Peyer's patch (tissue), 4 donors: ENCODE data around the gene ZNF326. TPM values are rescaled to one million over a fixed set of nuclear protein-coding genes. Genes with fewer than 3 reads are reported as not detected.

Experiments
- DNase-seq, 3 donors: peaks; one replicate each; pipeline ENCODE4 v3.0.0-alpha.2; 2017 to 2019
- H3K27ac ChIP-seq, 4 donors: fragments of 200-600 bp; sonication (generic); one replicate each; pipeline ENCODE4 v1.5.1; 2016 to 2019
- H3K27me3 ChIP-seq, 2 donors: fragments of 200-600 bp; sonication (generic); one replicate each; pipeline ENCODE4 v1.5.1; 2019
- H3K36me3 ChIP-seq, 3 donors: fragments of 200-600 bp; sonication (generic); one replicate each; pipeline ENCODE4 v1.5.1; 2016 to 2019
- H3K4me1 ChIP-seq, 4 donors: fragments of 200-600 bp; sonication (generic); one replicate each; pipeline ENCODE4 v1.5.1; 2016 to 2019
- H3K4me3 ChIP-seq, 4 donors: fragments of 200-600 bp; sonication (generic); 1 replicate in 3 of 4; 2 replicates in 1 of 4; pipeline ENCODE4 v1.5.1; 2016 to 2019; ENCODE audit warnings: mild to moderate bottlenecking in 1 of 4
- H3K9me3 ChIP-seq, 4 donors: fragments of 200-600 bp; sonication (generic); one replicate each; pipeline ENCODE4 v1.5.1; 2016 to 2019; ENCODE audit warnings: mild to moderate bottlenecking in 1 of 4
- POLR2A ChIP-seq, 2 donors: fragments of 450-650 bp; IDR thresholded peaks; one replicate each; pipeline ENCODE4 v1.5.1; 2017; ENCODE audit warnings: antibody characterized with exemption in 2 of 2, mild to moderate bottlenecking in 2 of 2, moderate library complexity in 2 of 2
- small RNA-seq, 2 donors: library from RNA; depleted of rRNA; stranded (forward); fragments of <200 nt; gene quantifications; one replicate each; pipeline ENCODE3, GENCODE V24; 2016
- total RNA-seq, 4 donors: library from RNA; depleted of rRNA; stranded (reverse); fragments of >200 nt; gene quantifications; one replicate each; pipeline ENCODE4 v1.1.0, GENCODE V29; 2016
- TF ChIP-seq, protein P1 (sequence below), 6 experiments: fragments of 450-650 bp in 4 of 6; fragments of 200-600 bp in 2 of 6; sonication (generic) in 1 of 6; IDR thresholded peaks; one replicate each; pipeline ENCODE4 v1.5.1; 2017 to 2019; ENCODE audit warnings: antibody characterized with exemption in 6 of 6, mild to moderate bottlenecking in 3 of 6, moderate library complexity in 1 of 6

ZNF326 gene
- total RNA-seq, 4 donors from 2014 or later, result 22.3 to 49.9 (median 47.1) TPM

DNA sequence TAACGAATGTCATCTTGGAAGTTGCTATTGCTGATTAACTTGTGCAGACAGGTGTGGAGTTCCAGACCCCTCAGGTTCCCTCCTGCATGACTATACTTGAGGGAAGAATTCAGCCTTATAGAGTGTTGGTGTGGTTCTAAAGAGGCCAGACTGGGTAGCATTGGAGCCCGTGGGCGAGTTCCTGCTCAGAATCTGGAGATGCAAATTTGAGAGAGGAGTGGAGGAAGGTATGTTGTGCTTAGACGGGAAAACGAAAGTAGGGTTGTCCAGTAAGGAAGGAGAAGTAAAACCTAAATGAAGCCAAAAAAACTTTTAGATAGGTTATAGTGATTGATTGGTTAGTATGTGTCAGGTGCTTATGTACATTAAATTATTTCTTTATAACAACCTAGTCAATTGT, 79.2 kb downstream of the ZNF326 start:
- TF ChIP-seq, protein P1, sequence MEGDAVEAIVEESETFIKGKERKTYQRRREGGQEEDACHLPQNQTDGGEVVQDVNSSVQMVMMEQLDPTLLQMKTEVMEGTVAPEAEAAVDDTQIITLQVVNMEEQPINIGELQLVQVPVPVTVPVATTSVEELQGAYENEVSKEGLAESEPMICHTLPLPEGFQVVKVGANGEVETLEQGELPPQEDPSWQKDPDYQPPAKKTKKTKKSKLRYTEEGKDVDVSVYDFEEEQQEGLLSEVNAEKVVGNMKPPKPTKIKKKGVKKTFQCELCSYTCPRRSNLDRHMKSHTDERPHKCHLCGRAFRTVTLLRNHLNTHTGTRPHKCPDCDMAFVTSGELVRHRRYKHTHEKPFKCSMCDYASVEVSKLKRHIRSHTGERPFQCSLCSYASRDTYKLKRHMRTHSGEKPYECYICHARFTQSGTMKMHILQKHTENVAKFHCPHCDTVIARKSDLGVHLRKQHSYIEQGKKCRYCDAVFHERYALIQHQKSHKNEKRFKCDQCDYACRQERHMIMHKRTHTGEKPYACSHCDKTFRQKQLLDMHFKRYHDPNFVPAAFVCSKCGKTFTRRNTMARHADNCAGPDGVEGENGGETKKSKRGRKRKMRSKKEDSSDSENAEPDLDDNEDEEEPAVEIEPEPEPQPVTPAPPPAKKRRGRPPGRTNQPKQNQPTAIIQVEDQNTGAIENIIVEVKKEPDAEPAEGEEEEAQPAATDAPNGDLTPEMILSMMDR (IDR thresholded peaks at IDR 0.05), result no peak
- no peak for TF ChIP-seq POLR2A (IDR thresholded peaks at IDR 0.05)
- Histone ChIP-seq H3K36me3 (no peaks in the 10 kb centered on the region), H3K4me3 (no peak overlapping the region)

DNA sequence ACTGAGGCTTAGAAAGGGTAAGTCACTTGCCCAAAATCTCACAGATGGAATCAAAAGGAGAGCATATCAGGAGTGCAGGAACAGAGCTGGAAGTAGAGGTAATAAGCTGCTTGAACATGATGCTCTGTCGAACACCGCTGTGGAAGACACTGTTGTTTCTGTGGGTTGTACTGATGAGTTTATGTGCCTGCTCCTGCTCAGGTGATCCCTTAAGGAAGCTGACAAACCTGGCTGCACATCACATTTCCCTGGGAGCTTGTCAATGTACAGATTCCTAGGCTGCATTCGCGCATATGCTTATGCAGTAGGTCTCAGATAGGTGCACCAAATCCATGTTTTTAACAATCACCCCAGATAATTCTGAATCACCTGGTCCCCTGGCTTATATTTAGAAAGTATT, 79.7 kb downstream of the ZNF326 start:
- H3K27ac ChIP-seq, result no peak overlapping the region
- TF ChIP-seq, protein P1 (IDR thresholded peaks at IDR 0.05), result no peak
- H3K4me1 ChIP-seq, result no peaks in the 10 kb centered on the region
- no peaks in the 10 kb centered on the region for H3K36me3 ChIP-seq
- no peaks in the 10 kb centered on the region for H3K27me3 ChIP-seq
- no peaks in the 10 kb centered on the region for H3K9me3 ChIP-seq
- no peak for DNase-seq
- no peak overlapping the region for H3K4me3 ChIP-seq

More for the DNA sequence above, 79.2 kb downstream of the ZNF326 start:
- Histone ChIP-seq H3K27me3 (no peaks in the 10 kb centered on the region), H3K4me1 (no peaks in the 10 kb centered on the region), H3K27ac (no peak overlapping the region), H3K9me3 (no peaks in the 10 kb centered on the region)
- no peak for DNase-seq

DNA sequence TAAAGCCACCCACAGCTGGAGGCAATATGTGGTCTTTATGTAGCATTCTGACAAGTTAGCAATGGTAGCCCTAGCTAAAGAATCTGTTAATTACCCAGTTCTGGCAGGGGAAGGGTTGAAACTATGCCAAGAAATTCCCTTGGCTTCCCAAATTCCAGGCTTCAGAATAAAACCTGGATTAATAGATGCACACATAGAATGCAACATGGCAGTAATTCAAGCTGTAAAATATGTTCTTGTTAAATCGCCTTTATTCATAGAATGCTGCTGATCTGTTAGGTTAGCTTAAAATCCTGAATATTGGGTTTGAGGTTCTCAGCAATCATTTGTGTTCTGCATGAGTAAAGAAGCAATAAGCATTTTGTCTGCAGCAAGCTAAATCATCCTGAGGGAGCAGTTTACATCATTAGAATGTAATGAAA, 80.1 kb downstream of the ZNF326 start:
- Histone ChIP-seq H3K4me1 (no peaks in the 10 kb centered on the region), H3K36me3 (no peaks in the 10 kb centered on the region), H3K9me3 (no peaks in the 10 kb centered on the region), H3K27me3 (no peaks in the 10 kb centered on the region), H3K27ac (no peak overlapping the region), H3K4me3 (no peak overlapping the region)
- TF ChIP-seq, protein P1 (IDR thresholded peaks at IDR 0.05), result no peak
- TF ChIP-seq POLR2A (IDR thresholded peaks at IDR 0.05), result no peak
- DNase-seq, result no peak

DNA sequence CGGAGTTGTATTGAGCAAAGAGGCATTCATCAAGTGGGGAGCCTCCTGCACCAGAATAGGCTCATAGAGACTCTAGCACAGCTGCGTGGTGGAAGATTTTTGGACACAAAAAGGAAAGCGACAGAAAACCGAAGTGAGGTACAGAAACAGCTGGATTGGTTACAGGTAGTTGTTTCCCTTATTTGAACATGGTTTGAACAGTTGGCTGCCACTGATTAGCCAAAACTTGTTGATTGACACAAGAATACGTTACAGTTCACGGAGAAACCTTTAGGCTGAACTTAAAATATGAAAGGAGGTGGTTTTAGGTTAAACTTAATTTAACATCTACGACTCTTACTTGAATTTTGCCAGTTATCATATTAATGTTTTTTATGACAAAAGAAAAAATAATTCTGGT, 89.1 kb downstream of the ZNF326 start:
- DNase-seq, result no peak
- TF ChIP-seq, protein P1 (IDR thresholded peaks at IDR 0.05), result no peak
- no peak for TF ChIP-seq POLR2A (IDR thresholded peaks at IDR 0.05)
- H3K27ac ChIP-seq, result no peak overlapping the region
- H3K4me3 ChIP-seq, result no peak overlapping the region
- no peaks in the 10 kb centered on the region for H3K9me3 ChIP-seq
- no peaks in the 10 kb centered on the region for H3K4me1 ChIP-seq
- no peaks in the 10 kb centered on the region for H3K27me3 ChIP-seq
- H3K36me3 ChIP-seq, result no peaks in the 10 kb centered on the region

Small RNA genes lying within 50 kb of the gene (small RNA-seq; reads per million reads assigned to genes)
- 0 reads per million in 2 donors for gene RN7SKP272

Other genes with a start within 250 kb of the ZNF326 start
- 100 to 1,000 TPM in 1 of 4 donors, 10 to 100 TPM in 3; 28.9 to 113 (median 58.8) TPM for gene LRRC8D, start 174.1 kb upstream of the ZNF326 start, total RNA-seq